Stomach (tissue), 9 donors: ENCODE data around the gene DEFB123. TPM values are rescaled to one million over a fixed set of nuclear protein-coding genes. Genes with fewer than 3 reads are reported as not detected.
"Not testable (repeated sequence)": the region's sequence is repeated elsewhere in the genome, so short reads cannot be mapped to it uniquely, and the experiment has no call there.

ENCODE experiments used
- DNase-seq, 2 donors: peaks; one replicate each; pipeline versions ENCODE4 v3.0.0 to v3.0.0-alpha.2; 2013 to 2019
- H3K27ac ChIP-seq, 5 donors: fragments of 200-600 bp in 4 of 5; sonication (generic) in 4 of 5; one replicate each; pipeline ENCODE4 v1.5.1; 2013 to 2019; ENCODE audit warnings: mild to moderate bottlenecking in 1 of 5, moderate library complexity in 1 of 5
- H3K27me3 ChIP-seq, 3 donors: fragments of 200-600 bp; sonication (generic); one replicate each; pipeline ENCODE4 v1.5.1; 2017 to 2019; ENCODE audit warnings: mixed run types in 1 of 3
- H3K36me3 ChIP-seq, 4 donors: fragments of 200-600 bp; sonication (generic); 1 replicate in 3 of 4; 2 replicates in 1 of 4; pipeline ENCODE4 v1.5.1; 2016 to 2019
- H3K4me1 ChIP-seq, 4 donors: fragments of 200-600 bp; sonication (generic); one replicate each; pipeline ENCODE4 v1.5.1; 2016 to 2019
- H3K4me3 ChIP-seq, 4 donors: fragments of 200-600 bp; sonication (generic) in 3 of 4; one replicate each; pipeline ENCODE4 v1.5.1; 2016 to 2019; ENCODE audit warnings: mild to moderate bottlenecking in 1 of 4
- H3K9me3 ChIP-seq, 4 donors: fragments of 200-600 bp; sonication (generic); one replicate each; pipeline ENCODE4 v1.5.1; 2016 to 2019
- EP300 ChIP-seq: sonication (generic); formaldehyde crosslinking; IDR thresholded peaks from one replicate; pipeline ENCODE4 v1.6.1; 2017; ENCODE audit warnings: antibody characterized with exemption
- POLR2A ChIP-seq, 4 donors: fragments of 450-650 bp; IDR thresholded peaks; one replicate each; pipeline ENCODE4 v1.6.1; 2016; ENCODE audit warnings: antibody characterized with exemption in 4 of 4, control low read depth in 2 of 4, mild to moderate bottlenecking in 1 of 4, moderate library complexity in 1 of 4
- POLR2AphosphoS5 ChIP-seq, 3 donors: sonication (generic); formaldehyde crosslinking; IDR thresholded peaks; one replicate each; pipeline ENCODE4 v1.6.1; 2016; ENCODE audit warnings: antibody characterized with exemption in 3 of 3
- WGBS, 5 donors: extraction: QIAGEN DNeasy Blood & Tissue Kit in 3 of 5; methylation state at CpG; one replicate each; pipeline versions ENCODE4 v1.1.5 to v1.1.7; 2013 to 2018; 5-methylcytosine and 5-hydroxymethylcytosine counted together
- intact Hi-C: fragments of 100-400 bp; cut with DNase I; formaldehyde crosslinking; loops from one replicate; pipeline ENCODE4 v1.15.1; 2023; ENCODE audit warnings: low total_unique reads
- polyA plus RNA-seq, 3 donors: library from polyadenylated mRNA; stranded (reverse); fragments of 200-250 nt; gene quantifications; one replicate each; pipeline ENCODE4 v1.2.3, GENCODE V29; 2013
- total RNA-seq, 5 donors: library from RNA; depleted of rRNA; stranded (reverse); fragments of >200 nt; gene quantifications; one replicate each; pipeline versions ENCODE4 v1.1.0 to v1.2.3, GENCODE V29; 2014 to 2016
- TF ChIP-seq, protein P1 (sequence below), 7 experiments: fragments of 450-650 bp in 4 of 7; fragments of 200-600 bp in 3 of 7; sonication (generic) in 3 of 7; IDR thresholded peaks; one replicate each; pipeline ENCODE4 v1.5.1; 2016 to 2019; ENCODE audit warnings: antibody characterized with exemption in 7 of 7, control low read depth in 2 of 7, mild to moderate bottlenecking in 1 of 7
- donor health status: healthy with polysubstance abuse.
- donor health status: Bipolar disorder and iron deficiency.
- donor health status: healthy.

Gene DEFB123
- total and polyA plus RNA-seq, 8 donors: not detected

DNA sequence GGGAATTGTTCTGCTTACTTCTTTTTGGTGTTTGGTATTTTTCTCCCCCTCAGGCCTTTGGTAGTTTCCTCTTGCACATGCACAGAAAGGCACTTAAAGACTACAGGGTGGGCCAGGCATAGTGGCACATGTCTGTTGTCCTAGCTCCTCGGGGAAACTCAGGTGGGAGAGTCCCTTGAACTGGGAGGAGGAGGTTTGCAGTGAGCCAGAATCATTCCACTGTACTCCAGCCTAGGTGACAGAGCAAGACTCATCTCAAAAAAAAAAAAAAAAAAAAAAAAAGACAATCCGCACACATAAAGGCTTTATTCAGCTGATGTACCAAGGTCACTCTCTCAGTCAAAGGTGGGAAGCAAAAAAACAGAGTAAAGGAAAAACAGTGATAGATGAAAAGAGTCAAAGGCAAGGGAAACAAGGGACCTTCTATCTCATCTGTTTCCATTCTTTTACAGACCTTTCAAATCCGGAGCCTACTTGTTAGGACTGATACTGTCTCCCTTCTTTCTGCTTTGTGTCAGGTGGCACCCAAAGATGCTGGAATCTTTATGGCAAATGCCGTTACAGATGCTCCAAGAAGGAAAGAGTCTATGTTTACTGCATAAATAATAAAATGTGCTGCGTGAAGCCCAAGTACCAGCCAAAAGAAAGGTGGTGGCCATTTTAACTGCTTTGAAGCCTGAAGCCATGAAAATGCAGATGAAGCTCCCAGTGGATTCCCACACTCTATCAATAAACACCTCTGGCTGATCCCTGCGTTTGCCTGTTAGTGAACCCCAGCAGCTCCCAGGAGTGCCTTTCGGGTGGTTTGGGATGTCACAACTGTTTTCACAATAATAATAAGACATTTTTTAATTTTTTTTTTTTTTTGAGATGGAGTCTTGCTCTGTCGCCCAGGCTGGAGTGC, 9.3 kb downstream of the DEFB123 start:
- WGBS, 5 donors: 66 to 77% (median 73%) methylated on average over 8 of the region's 8 CpGs
- Histone ChIP-seq H3K36me3 (no peaks in the 10 kb centered on the region), H3K27me3 (peaks cover 0 to 7% (median 0%) of the 10 kb centered on the region in 3 donors), H3K4me3 (no peak overlapping the region), H3K9me3 (no peaks in the 10 kb centered on the region), H3K27ac (no peak overlapping the region), H3K4me1 (no peaks in the 10 kb centered on the region)
- no peak for TF ChIP-seq EP300
- TF ChIP-seq, protein P1, sequence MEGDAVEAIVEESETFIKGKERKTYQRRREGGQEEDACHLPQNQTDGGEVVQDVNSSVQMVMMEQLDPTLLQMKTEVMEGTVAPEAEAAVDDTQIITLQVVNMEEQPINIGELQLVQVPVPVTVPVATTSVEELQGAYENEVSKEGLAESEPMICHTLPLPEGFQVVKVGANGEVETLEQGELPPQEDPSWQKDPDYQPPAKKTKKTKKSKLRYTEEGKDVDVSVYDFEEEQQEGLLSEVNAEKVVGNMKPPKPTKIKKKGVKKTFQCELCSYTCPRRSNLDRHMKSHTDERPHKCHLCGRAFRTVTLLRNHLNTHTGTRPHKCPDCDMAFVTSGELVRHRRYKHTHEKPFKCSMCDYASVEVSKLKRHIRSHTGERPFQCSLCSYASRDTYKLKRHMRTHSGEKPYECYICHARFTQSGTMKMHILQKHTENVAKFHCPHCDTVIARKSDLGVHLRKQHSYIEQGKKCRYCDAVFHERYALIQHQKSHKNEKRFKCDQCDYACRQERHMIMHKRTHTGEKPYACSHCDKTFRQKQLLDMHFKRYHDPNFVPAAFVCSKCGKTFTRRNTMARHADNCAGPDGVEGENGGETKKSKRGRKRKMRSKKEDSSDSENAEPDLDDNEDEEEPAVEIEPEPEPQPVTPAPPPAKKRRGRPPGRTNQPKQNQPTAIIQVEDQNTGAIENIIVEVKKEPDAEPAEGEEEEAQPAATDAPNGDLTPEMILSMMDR (IDR thresholded peaks at IDR 0.05): no peak
- no peak for TF ChIP-seq POLR2AphosphoS5 (IDR thresholded peaks at IDR 0.05)
- TF ChIP-seq POLR2A (IDR thresholded peaks at IDR 0.05): no peak
- DNase-seq: no peak
- intact Hi-C loops: no loop called here

DNA sequence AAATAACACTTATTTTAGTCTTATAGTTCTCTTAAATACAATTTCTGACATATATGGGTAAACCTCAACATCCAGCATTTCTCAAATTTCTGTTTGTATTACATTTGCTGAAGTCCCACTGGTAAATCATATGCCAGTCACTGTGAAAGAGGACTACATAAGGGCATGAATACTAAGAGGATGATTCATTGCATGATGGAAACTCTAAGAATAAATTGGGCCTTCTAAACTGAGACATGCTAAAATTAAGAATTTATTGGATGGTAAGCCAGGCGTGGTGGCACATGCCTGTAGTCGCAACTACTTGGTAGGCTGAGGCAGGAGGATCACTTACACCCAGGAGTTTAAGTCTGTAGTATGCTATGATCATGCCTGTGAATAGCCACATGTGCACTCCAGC, 12.1 kb downstream of the DEFB123 start:
- no peak for TF ChIP-seq EP300
- TF ChIP-seq POLR2AphosphoS5 (IDR thresholded peaks at IDR 0.05): no peak
- no peak for TF ChIP-seq POLR2A (IDR thresholded peaks at IDR 0.05)
- TF ChIP-seq, protein P1 (IDR thresholded peaks at IDR 0.05): no peak
- 60 to 79% (median 73%) methylated on average over 2 of the region's 2 CpGs for WGBS, 5 donors
- intact Hi-C loops: no loop called here
- no peak for DNase-seq
- Histone ChIP-seq H3K27ac (no peak overlapping the region), H3K4me3 (no peak overlapping the region), H3K27me3 (peaks cover 0 to 14% (median 0%) of the 10 kb centered on the region in 3 donors), H3K9me3 (no peaks in the 10 kb centered on the region), H3K36me3 (no peaks in the 10 kb centered on the region), H3K4me1 (no peaks in the 10 kb centered on the region)

DNA sequence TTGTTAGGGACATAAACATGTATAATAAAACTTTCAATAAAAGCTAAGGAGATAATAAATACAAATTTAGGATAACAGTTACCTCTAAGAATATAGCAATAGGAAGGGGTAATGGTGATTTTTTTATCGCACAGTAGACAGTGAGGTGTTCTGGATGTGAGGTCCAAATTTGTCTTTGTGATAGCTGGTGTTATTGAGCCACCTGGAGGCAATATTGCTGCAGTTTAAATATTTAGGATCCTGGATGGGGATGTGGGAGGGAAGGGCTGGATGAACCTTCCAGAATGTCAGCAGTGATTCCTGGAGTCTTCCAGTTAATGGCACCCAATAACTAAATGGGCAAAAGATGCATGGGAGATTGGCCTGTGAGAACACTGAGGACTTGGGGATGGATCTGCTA, 13.9 kb downstream of the DEFB123 start:
- H3K36me3 ChIP-seq: no peaks in the 10 kb centered on the region
- H3K9me3 ChIP-seq: no peaks in the 10 kb centered on the region
- TF ChIP-seq POLR2A (IDR thresholded peaks at IDR 0.05): no peak
- TF ChIP-seq, protein P1 (IDR thresholded peaks at IDR 0.05): no peak
- no peak for TF ChIP-seq POLR2AphosphoS5 (IDR thresholded peaks at IDR 0.05)
- intact Hi-C loops: no loop called here
- DNase-seq: no peak
- no peaks in the 10 kb centered on the region for H3K4me1 ChIP-seq
- H3K27ac ChIP-seq: no peak overlapping the region
- no peak overlapping the region for H3K4me3 ChIP-seq
- H3K27me3 ChIP-seq: peaks cover 0 to 21% (median 0%) of the 10 kb centered on the region in 3 donors
- 89 to 97% (median 94%) methylated on average over 1 of the region's 1 CpG for WGBS, 5 donors

DNA sequence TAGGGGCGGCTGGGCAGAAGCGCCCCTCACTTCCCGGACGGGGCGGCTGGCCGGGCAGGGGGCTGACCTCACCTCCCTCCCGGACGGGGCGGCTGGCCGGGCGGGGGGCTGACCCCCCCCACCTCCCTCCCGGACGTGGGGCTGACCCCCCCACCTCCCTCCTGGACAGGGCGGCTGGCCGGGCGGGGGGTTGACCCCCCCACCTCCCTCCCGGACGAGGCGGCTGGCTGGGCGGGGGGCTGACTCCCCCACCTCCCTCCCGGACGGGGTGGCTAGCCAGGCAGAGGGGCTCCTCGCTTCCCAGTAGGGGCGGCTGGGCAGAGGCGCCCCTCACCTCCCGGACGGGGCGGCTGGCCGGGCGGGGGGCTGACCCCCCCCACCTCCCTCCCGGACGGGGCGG, 30.5 kb downstream of the DEFB123 start:
- 93 to 94% (median 93%) methylated on average over 3 to 30 of the region's 33 CpGs; no CpG with 5 or more reads in 2 of the 5 donors for WGBS, 5 donors

More for the DNA sequence above, 30.5 kb downstream of the DEFB123 start:
- peaks cover 0 to 23% (median 13%) of the 10 kb centered on the region in 3 donors for H3K27me3 ChIP-seq
- H3K27ac ChIP-seq, DNase-seq, intact Hi-C loops, H3K36me3 ChIP-seq, H3K9me3 ChIP-seq, H3K4me3 ChIP-seq: not testable (repeated sequence)
- peaks cover 10 to 20% (median 13%) of the 10 kb centered on the region in 4 donors for H3K4me1 ChIP-seq
